H9 (cell line): ENCODE measurements around the gene FGF22. TPM values are rescaled to one million over a fixed set of nuclear protein-coding genes. Genes with fewer than 3 reads are reported as not detected.

Source experiments
- DNase-seq: peaks from one replicate; pipeline ENCODE4 v3.0.0-alpha.2; 2017
- H2AFZ ChIP-seq: one replicate; pipeline ENCODE4 v1.6.1; 2013; ENCODE audit warnings: mild to moderate bottlenecking, low read length, control low read depth, moderate library complexity
- H2AK5ac ChIP-seq: 2 replicates; pipeline ENCODE4 v1.6.1; 2013; ENCODE audit warnings: low read length, control low read depth, mixed read lengths; ENCODE audit not compliant: insufficient read length
- H2BK120ac ChIP-seq: one replicate; pipeline ENCODE4 v1.6.1; 2013; ENCODE audit warnings: low read depth, mild to moderate bottlenecking, low read length, control low read depth, inconsistent platforms; ENCODE audit not compliant: poor library complexity, severe bottlenecking
- H2BK12ac ChIP-seq: 2 replicates; pipeline ENCODE4 v1.6.1; 2013; ENCODE audit warnings: low read length, control low read depth, mixed read lengths, low read depth; ENCODE audit not compliant: insufficient read length
- H2BK15ac ChIP-seq: 2 replicates; pipeline ENCODE4 v1.6.1; 2013; ENCODE audit warnings: low read depth, low read length, control low read depth
- H2BK20ac ChIP-seq: one replicate; pipeline ENCODE4 v1.6.1; 2013; ENCODE audit warnings: low read depth, mild to moderate bottlenecking, low read length, control low read depth, inconsistent platforms; ENCODE audit not compliant: poor library complexity, severe bottlenecking
- H2BK5ac ChIP-seq: 2 replicates; pipeline ENCODE4 v1.6.1; 2013; ENCODE audit warnings: low read length, control low read depth, mixed read lengths; ENCODE audit not compliant: insufficient read length
- H3K14ac ChIP-seq: 2 replicates; pipeline ENCODE4 v1.6.1; 2013; ENCODE audit warnings: low read length, control low read depth; ENCODE audit not compliant: insufficient read depth
- H3K18ac ChIP-seq: 2 replicates; pipeline ENCODE4 v1.6.1; 2013; ENCODE audit warnings: low read depth, mild to moderate bottlenecking, mixed read lengths, low read length, control low read depth; ENCODE audit not compliant: insufficient read length
- H3K23ac ChIP-seq: 2 replicates; pipeline ENCODE4 v1.6.1; 2013; ENCODE audit warnings: low read length, control low read depth, mixed read lengths, low read depth; ENCODE audit not compliant: insufficient read length
- H3K23me2 ChIP-seq: 2 replicates; pipeline ENCODE4 v1.6.1; 2013; ENCODE audit warnings: low read depth, mild to moderate bottlenecking, mixed read lengths, low read length, control low read depth; ENCODE audit not compliant: insufficient read length, poor library complexity, severe bottlenecking
- H3K27ac ChIP-seq: 2 replicates; pipeline ENCODE4 v1.5.1; 2013; ENCODE audit warnings: low read length, control low read depth, mixed read lengths, low read depth; ENCODE audit not compliant: insufficient read length
- H3K27me3 ChIP-seq: 2 replicates; pipeline ENCODE4 v1.6.1; 2013; ENCODE audit warnings: low read length, control low read depth, inconsistent platforms; ENCODE audit not compliant: insufficient read depth
- H3K4ac ChIP-seq: 2 replicates; pipeline ENCODE4 v1.6.1; 2013; ENCODE audit warnings: low read depth, mild to moderate bottlenecking, control low read depth, inconsistent platforms, low read length, moderate library complexity
- H3K4me1 ChIP-seq: 2 replicates; pipeline ENCODE4 v1.6.1; 2013; ENCODE audit warnings: low read length, control low read depth, inconsistent platforms; ENCODE audit not compliant: insufficient read depth
- H3K4me2 ChIP-seq: 2 replicates; pipeline ENCODE4 v1.6.1; 2013; ENCODE audit warnings: low read length, control low read depth, mixed read lengths; ENCODE audit not compliant: insufficient read length, insufficient read depth
- H3K56ac ChIP-seq: 2 replicates; pipeline ENCODE4 v1.6.1; 2013; ENCODE audit warnings: low read depth, mild to moderate bottlenecking, mixed read lengths, low read length, control low read depth; ENCODE audit not compliant: insufficient read length
- H3K79me1 ChIP-seq: 2 replicates; pipeline ENCODE4 v1.6.1; 2013; ENCODE audit warnings: low read depth, mild to moderate bottlenecking, moderate library complexity, low read length, control low read depth, inconsistent platforms; ENCODE audit not compliant: insufficient read depth, poor library complexity, severe bottlenecking
- H3K79me2 ChIP-seq: 2 replicates; pipeline ENCODE4 v1.6.1; 2013; ENCODE audit warnings: low read length, control low read depth, inconsistent platforms; ENCODE audit not compliant: insufficient read depth
- H3K9ac ChIP-seq: 2 replicates; pipeline ENCODE4 v1.6.1; 2013; ENCODE audit warnings: low read length, control low read depth, mixed read lengths; ENCODE audit not compliant: insufficient read length; ENCODE audit errors: extremely low read depth
- H3K9me3 ChIP-seq: one replicate; pipeline ENCODE4 v1.6.1; 2013; ENCODE audit warnings: low read depth, low read length, inconsistent platforms; ENCODE audit not compliant: control insufficient read depth
- H3T11ph ChIP-seq: one replicate; pipeline ENCODE4 v1.6.1; 2013; ENCODE audit warnings: mild to moderate bottlenecking, low read length, control low read depth, inconsistent platforms
- H4K20me1 ChIP-seq: one replicate; pipeline ENCODE4 v1.6.1; 2013; ENCODE audit not compliant: control insufficient read depth, insufficient read length, insufficient read depth
- H4K5ac ChIP-seq: 2 replicates; pipeline ENCODE4 v1.6.1; 2013; ENCODE audit warnings: low read depth, mild to moderate bottlenecking, mixed read lengths, low read length, control low read depth; ENCODE audit not compliant: insufficient read length
- H4K8ac ChIP-seq: replicated peaks from 2 replicates; pipeline ENCODE4 v1.6.1; 2013; ENCODE audit warnings: low read length, control low read depth, mixed read lengths, low read depth; ENCODE audit not compliant: insufficient read length
- H4K91ac ChIP-seq: 2 replicates; pipeline ENCODE4 v1.6.1; 2013; ENCODE audit warnings: low read depth, mild to moderate bottlenecking, moderate library complexity, mixed read lengths, low read length, control low read depth; ENCODE audit not compliant: insufficient read length
- H3K27ac Mint-ChIP-seq, 3 experiments: 2 replicates in 2 of 3; 3 replicates in 1 of 3; pipeline ENCODE4 v1.8.0; 2020 to 2021; ENCODE audit warnings: mixed read lengths in 3 of 3, mild to moderate bottlenecking in 1 of 3, moderate library complexity in 1 of 3
- H3K27me3 Mint-ChIP-seq: 2 replicates; pipeline ENCODE4 v1.8.0; 2021; ENCODE audit warnings: low read depth, mild to moderate bottlenecking, moderate library complexity, mixed read lengths
- H3K36me3 Mint-ChIP-seq, 3 experiments: 2 replicates in 2 of 3; 3 replicates in 1 of 3; pipeline ENCODE4 v1.8.0; 2020 to 2021; ENCODE audit warnings: low read depth in 3 of 3, mixed read lengths in 3 of 3; ENCODE audit not compliant: insufficient read depth in 1 of 3
- H3K4me1 Mint-ChIP-seq, 2 experiments: 2 replicates each; pipeline ENCODE4 v1.8.0; 2020; ENCODE audit warnings: mixed read lengths in 2 of 2
- H3K4me3 Mint-ChIP-seq, 2 experiments: 2 replicates in 1 of 2; 3 replicates in 1 of 2; pipeline ENCODE4 v1.8.0; 2020 to 2021; ENCODE audit warnings: mild to moderate bottlenecking in 2 of 2, mixed read lengths in 2 of 2, moderate library complexity in 1 of 2
- H3K9me3 Mint-ChIP-seq, 2 experiments: 2 replicates in 1 of 2; 3 replicates in 1 of 2; pipeline ENCODE4 v1.8.0; 2020; ENCODE audit warnings: mild to moderate bottlenecking in 2 of 2, mixed read lengths in 2 of 2, moderate library complexity in 1 of 2
- CTCF ChIP-seq: fragments of 200-600 bp; sonication (generic); conservative IDR thresholded peaks from 3 replicates; pipeline ENCODE4 v1.8.0; 2021; ENCODE audit warnings: antibody characterized with exemption, mild to moderate bottlenecking
- WGBS: extraction: QIAGEN DNeasy Blood & Tissue Kit; methylation state at CpG from one replicate; pipeline ENCODE4 v1.1.7; 2013; ENCODE audit warnings: missing lambda C conversion rate, low lambda C conversion rate, mixed read lengths; ENCODE audit not compliant: insufficient read length; ENCODE audit errors: extremely low coverage; 5-methylcytosine and 5-hydroxymethylcytosine counted together
- total RNA-seq: library from RNA; stranded (reverse); gene quantifications from 2 replicates; pipeline ENCODE4 v1.2.1, GENCODE V29; 2021

Gene FGF22
- total RNA-seq, 1 experiment from 2014 or later: 0.72 TPM

- Histone ChIP-seq H3K79me1 (no peaks in the 10 kb centered on the region), H2AFZ (no peak overlapping the region), H3K56ac (no peak overlapping the region), H4K5ac (no peak overlapping the region), H3K27ac (no peak overlapping the region), H2BK5ac (no peak overlapping the region), H3K18ac (no peak overlapping the region), H3K27me3 (no peaks in the 10 kb centered on the region), H3K9me3 (no peaks in the 10 kb centered on the region), H3K23ac (no peak overlapping the region), H3T11ph (no peak overlapping the region), H3K9ac (no peak overlapping the region), H3K4me2 (no peak overlapping the region), H2BK12ac (no peak overlapping the region), H4K8ac (no peak overlapping the region), H2BK15ac (no peak overlapping the region), H4K20me1 (no peaks in the 10 kb centered on the region), H2BK20ac (no peak overlapping the region), H3K79me2 (no peaks in the 10 kb centered on the region), H3K23me2 (no peaks in the 10 kb centered on the region), H2AK5ac (no peak overlapping the region), H2BK120ac (no peak overlapping the region), H3K4ac (no peak overlapping the region), H3K4me1 (no peaks in the 10 kb centered on the region), H4K91ac (no peak overlapping the region), H3K14ac (no peak overlapping the region)
- WGBS: no CpG with 5 or more reads among the region's 18 CpGs
- Mint-ChIP-seq H3K27me3 (peaks cover 10% of the 10 kb centered on the region), H3K36me3 (no peaks in the 10 kb centered on the region), H3K4me3 (no peak overlapping the region), H3K27ac (no peak overlapping the region), H3K4me1 (peaks cover 3 to 8% of the 10 kb centered on the region in 2 experiments; a peak in 1 of 4 replicates), H3K9me3 (peaks cover 3 to 5% of the 10 kb centered on the region in 2 experiments; a peak in 2 of 5 replicates)
- DNase-seq: no peak
- no peak for TF ChIP-seq CTCF
Observed at GRCh38 chr19:690203-690602, 50.5 kb downstream of the FGF22 start.

Other genes starting within 250 kb of the FGF22 start
- 14.6 and 15.4 TPM in 2 replicates for gene C2CD4C, start 230.7 kb upstream of the FGF22 start, total RNA-seq
- gene SHC2, start 178.8 kb upstream of the FGF22 start, total RNA-seq: 16.6 and 18.0 TPM in 2 replicates
- gene MADCAM1, start 143.4 kb upstream of the FGF22 start, total RNA-seq: 0.72 and 1.2 TPM in 2 replicates
- 7.4 and 8.1 TPM in 2 replicates for gene TPGS1, start 132.4 kb upstream of the FGF22 start, total RNA-seq
- 109 and 112 TPM in 2 replicates for gene CDC34, start 108.1 kb upstream of the FGF22 start, total RNA-seq
- gene GZMM, start 95.8 kb upstream of the FGF22 start, total RNA-seq: 0.64 and 0.66 TPM in 2 replicates
- gene BSG, start 67.3 kb upstream of the FGF22 start, total RNA-seq: 715 and 719 TPM in 2 replicates
- gene HCN2, start 50.0 kb upstream of the FGF22 start, total RNA-seq: 3.7 and 4.1 TPM in 2 replicates
- gene POLRMT, start 6.3 kb upstream of the FGF22 start, total RNA-seq: 101 and 104 TPM in 2 replicates
- gene RNF126, start 23.3 kb downstream of the FGF22 start, total RNA-seq: 78.0 and 81.9 TPM in 2 replicates
- gene FSTL3, start 36.5 kb downstream of the FGF22 start, total RNA-seq: 6.8 and 9.1 TPM in 2 replicates
- 0.22 TPM in 1 of 2 replicates, not detected in the other for gene PRSS57, start 55.6 kb downstream of the FGF22 start, total RNA-seq
- 18.5 and 23.6 TPM in 2 replicates for gene PALM, start 69.1 kb downstream of the FGF22 start, total RNA-seq
- gene MISP, start 111.2 kb downstream of the FGF22 start, total RNA-seq: 0.44 and 0.83 TPM in 2 replicates
- 712 and 748 TPM in 2 replicates for gene PTBP1, start 157.6 kb downstream of the FGF22 start, total RNA-seq
- 57.9 and 61.2 TPM in 2 replicates for gene PLPPR3, start 182.1 kb downstream of the FGF22 start, total RNA-seq
- gene AZU1, start 188.0 kb downstream of the FGF22 start, total RNA-seq: 0.77 and 1.6 TPM in 2 replicates
- 0.31 TPM in 1 of 2 replicates, not detected in the other for gene PRTN3, start 201.1 kb downstream of the FGF22 start, total RNA-seq
- gene ELANE, start 212.4 kb downstream of the FGF22 start, total RNA-seq: not detected in 2 replicates
- 1.9 and 2.8 TPM in 2 replicates for gene CFD, start 219.8 kb downstream of the FGF22 start, total RNA-seq